Loucy (cell line): Measurements from ENCODE around the gene PALLD.

ENCODE experiments used
- EZH2phosphoT487 ChIP-seq: fragments of 200-600 bp; IDR thresholded peaks from 2 replicates; pipeline ENCODE4 v1.6.1; 2018; ENCODE audit warnings: antibody characterized with exemption, mild to moderate bottlenecking, moderate library complexity, borderline replicate concordance
- TF ChIP-seq, protein P1 (sequence below): fragments of 200-600 bp; sonication (generic); conservative IDR thresholded peaks from 2 replicates; pipeline ENCODE4 v1.5.1; 2014; ENCODE audit warnings: mild to moderate bottlenecking, antibody characterized with exemption, low read length

GRCh38 chr4:168509786-168510185 is 12.9 kb downstream of the PALLD start:
- TF ChIP-seq, protein P1, sequence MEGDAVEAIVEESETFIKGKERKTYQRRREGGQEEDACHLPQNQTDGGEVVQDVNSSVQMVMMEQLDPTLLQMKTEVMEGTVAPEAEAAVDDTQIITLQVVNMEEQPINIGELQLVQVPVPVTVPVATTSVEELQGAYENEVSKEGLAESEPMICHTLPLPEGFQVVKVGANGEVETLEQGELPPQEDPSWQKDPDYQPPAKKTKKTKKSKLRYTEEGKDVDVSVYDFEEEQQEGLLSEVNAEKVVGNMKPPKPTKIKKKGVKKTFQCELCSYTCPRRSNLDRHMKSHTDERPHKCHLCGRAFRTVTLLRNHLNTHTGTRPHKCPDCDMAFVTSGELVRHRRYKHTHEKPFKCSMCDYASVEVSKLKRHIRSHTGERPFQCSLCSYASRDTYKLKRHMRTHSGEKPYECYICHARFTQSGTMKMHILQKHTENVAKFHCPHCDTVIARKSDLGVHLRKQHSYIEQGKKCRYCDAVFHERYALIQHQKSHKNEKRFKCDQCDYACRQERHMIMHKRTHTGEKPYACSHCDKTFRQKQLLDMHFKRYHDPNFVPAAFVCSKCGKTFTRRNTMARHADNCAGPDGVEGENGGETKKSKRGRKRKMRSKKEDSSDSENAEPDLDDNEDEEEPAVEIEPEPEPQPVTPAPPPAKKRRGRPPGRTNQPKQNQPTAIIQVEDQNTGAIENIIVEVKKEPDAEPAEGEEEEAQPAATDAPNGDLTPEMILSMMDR = no peak
- no peak for TF ChIP-seq EZH2phosphoT487
